Subcutaneous preadipocyte (primary cell): ENCODE measurements around the gene EXOSC3. TPM values are rescaled to one million over a fixed set of nuclear protein-coding genes. Genes with fewer than 3 reads are reported as not detected.

Source experiments
- total RNA-seq: library from RNA; depleted of rRNA; stranded (reverse); fragments of >200 nt; gene quantifications from 2 replicates; pipeline ENCODE4 v1.2.3, GENCODE V29; 2012

The EXOSC3 gene
- 39.3 and 66.1 TPM in 2 replicates for total RNA-seq

GRCh38 chr9:37784616-37785483 lies at the start of gene EXOSC3:
EXOSC3 (minus strand) TSS chr9:37785064; CDS start chr9:37785044, 20 bp downstream.

GRCh38 chr9:37800631-37801286 lies 15.9 kb upstream of the EXOSC3 start, which contains the start of gene DCAF10:
DCAF10 (plus strand) TSS chr9:37800797; CDS start chr9:37800867, 70 bp downstream.

GRCh38 chr9:37753489-37754190 lies 31.2 kb downstream of the EXOSC3 start, which contains the start of gene TRMT10B:
TRMT10B (plus strand) TSS chr9:37753805; CDS start chr9:37761932, 8,127 bp downstream.

Other genes starting within 250 kb of the EXOSC3 start
- gene FBXO10, start 208.7 kb downstream of the EXOSC3 start, total RNA-seq, result 9.0 and 10.7 TPM in 2 replicates
- 134 and 190 TPM in 2 replicates for gene TOMM5, start 192.5 kb downstream of the EXOSC3 start, total RNA-seq
- under 0.01 TPM in 1 of 2 replicates, not detected in the other for gene FRMPD1, start 134.1 kb downstream of the EXOSC3 start, total RNA-seq
- gene TRMT10B, start 31.3 kb downstream of the EXOSC3 start, total RNA-seq, result 2.0 and 2.2 TPM in 2 replicates
- 18.4 and 24.2 TPM in 2 replicates for gene DCAF10, start 15.7 kb upstream of the EXOSC3 start, total RNA-seq
- gene SLC25A51, start 119.1 kb upstream of the EXOSC3 start, total RNA-seq, result 72.4 and 78.4 TPM in 2 replicates